ENCODE data around the gene NES.

DNA sequence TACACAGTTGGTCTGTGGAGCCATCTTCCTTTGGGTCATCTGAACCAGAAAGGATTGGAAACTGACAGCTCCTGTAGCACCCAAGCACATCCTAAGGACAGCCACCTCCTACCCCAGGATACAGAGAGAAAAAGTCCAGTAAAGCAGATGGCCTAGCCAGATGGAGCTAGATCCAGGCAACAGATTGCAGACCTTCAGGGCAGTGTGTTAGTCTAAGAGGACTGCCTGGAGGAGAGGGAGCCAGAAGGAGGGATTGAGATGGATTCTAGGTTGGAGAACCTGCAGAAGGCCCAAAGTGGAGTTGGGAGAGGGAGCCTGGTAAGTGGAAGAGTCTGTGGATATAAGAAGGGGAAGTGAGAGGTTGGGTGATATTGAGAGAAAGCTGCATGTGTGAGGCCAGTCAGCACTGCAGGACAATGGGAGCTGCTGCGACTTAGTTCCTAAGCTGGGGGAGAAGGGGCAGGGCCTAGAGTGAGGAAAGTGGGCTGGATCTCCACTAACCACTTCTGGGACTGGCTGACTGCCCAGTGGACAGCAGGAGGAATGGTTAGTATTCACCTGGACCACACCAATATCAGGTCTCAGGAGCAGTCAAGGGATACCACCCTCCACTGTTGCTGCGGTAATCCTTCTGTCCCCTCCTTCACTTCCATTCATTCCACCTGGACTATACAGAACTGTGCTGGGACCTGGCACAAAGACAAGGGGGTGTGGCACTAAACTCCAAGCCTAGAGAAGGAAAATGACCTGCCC is 21.9 kb downstream of the NES start:
- peak; percentile 77; the same call in 1 of the 2 replicates for TF ChIP-seq GATA2 (IDR thresholded peaks at IDR 0.05; ENCODE audit: low read depth, low read length)
- no peak for TF ChIP-seq GATA3 (IDR thresholded peaks at IDR 0.05; ENCODE audit: low read depth, low read length)

Data from SH-SY5Y (cell line).